Stomach (tissue), 9 donors: Measurements from ENCODE around the gene PERP. TPM values are rescaled to one million over a fixed set of nuclear protein-coding genes. Genes with fewer than 3 reads are reported as not detected.

Source experiments
- DNase-seq, 2 donors: peaks; one replicate each; pipeline versions ENCODE4 v3.0.0 to v3.0.0-alpha.2; 2013 to 2019
- H3K27ac ChIP-seq, 5 donors: fragments of 200-600 bp in 4 of 5; sonication (generic) in 4 of 5; one replicate each; pipeline ENCODE4 v1.5.1; 2013 to 2019; ENCODE audit warnings: mild to moderate bottlenecking in 1 of 5, moderate library complexity in 1 of 5
- H3K27me3 ChIP-seq, 3 donors: fragments of 200-600 bp; sonication (generic); one replicate each; pipeline ENCODE4 v1.5.1; 2017 to 2019; ENCODE audit warnings: mixed run types in 1 of 3
- H3K36me3 ChIP-seq, 4 donors: fragments of 200-600 bp; sonication (generic); 1 replicate in 3 of 4; 2 replicates in 1 of 4; pipeline ENCODE4 v1.5.1; 2016 to 2019
- H3K4me1 ChIP-seq, 4 donors: fragments of 200-600 bp; sonication (generic); one replicate each; pipeline ENCODE4 v1.5.1; 2016 to 2019
- H3K4me3 ChIP-seq, 4 donors: fragments of 200-600 bp; sonication (generic) in 3 of 4; one replicate each; pipeline ENCODE4 v1.5.1; 2016 to 2019; ENCODE audit warnings: mild to moderate bottlenecking in 1 of 4
- H3K9me3 ChIP-seq, 4 donors: fragments of 200-600 bp; sonication (generic); one replicate each; pipeline ENCODE4 v1.5.1; 2016 to 2019
- CTCF ChIP-seq, 7 experiments: fragments of 450-650 bp in 4 of 7; fragments of 200-600 bp in 3 of 7; sonication (generic) in 3 of 7; IDR thresholded peaks; one replicate each; pipeline ENCODE4 v1.5.1; 2016 to 2019; ENCODE audit warnings: antibody characterized with exemption in 7 of 7, control low read depth in 2 of 7, mild to moderate bottlenecking in 1 of 7
- EP300 ChIP-seq: sonication (generic); formaldehyde crosslinking; IDR thresholded peaks from one replicate; pipeline ENCODE4 v1.6.1; 2017; ENCODE audit warnings: antibody characterized with exemption
- POLR2A ChIP-seq, 4 donors: fragments of 450-650 bp; IDR thresholded peaks; one replicate each; pipeline ENCODE4 v1.6.1; 2016; ENCODE audit warnings: antibody characterized with exemption in 4 of 4, control low read depth in 2 of 4, mild to moderate bottlenecking in 1 of 4, moderate library complexity in 1 of 4
- POLR2AphosphoS5 ChIP-seq, 3 donors: sonication (generic); formaldehyde crosslinking; IDR thresholded peaks; one replicate each; pipeline ENCODE4 v1.6.1; 2016; ENCODE audit warnings: antibody characterized with exemption in 3 of 3
- WGBS, 5 donors: extraction: QIAGEN DNeasy Blood & Tissue Kit in 3 of 5; methylation state at CpG; one replicate each; pipeline versions ENCODE4 v1.1.5 to v1.1.7; 2013 to 2018; 5-methylcytosine and 5-hydroxymethylcytosine counted together
- intact Hi-C: fragments of 100-400 bp; cut with DNase I; formaldehyde crosslinking; loops from one replicate; pipeline ENCODE4 v1.15.1; 2023; ENCODE audit warnings: low total_unique reads
- polyA plus RNA-seq, 3 donors: library from polyadenylated mRNA; stranded (reverse); fragments of 200-250 nt; gene quantifications; one replicate each; pipeline ENCODE4 v1.2.3, GENCODE V29; 2013
- total RNA-seq, 5 donors: library from RNA; depleted of rRNA; stranded (reverse); fragments of >200 nt; gene quantifications; one replicate each; pipeline versions ENCODE4 v1.1.0 to v1.2.3, GENCODE V29; 2014 to 2016
- donor health status: healthy with polysubstance abuse.
- donor health status: Bipolar disorder and iron deficiency.
- donor health status: healthy.

The PERP gene
- total and polyA plus RNA-seq, 8 donors = 3.8 to 159 (median 24.1) TPM

- peaks cover 0 to 27% (median 11%) of the 10 kb centered on the region in 4 donors for H3K9me3 ChIP-seq
- intact Hi-C loops = no loop called here
- no peak for DNase-seq
- H3K27me3 ChIP-seq = no peaks in the 10 kb centered on the region
- TF ChIP-seq EP300 = no peak
- no peak for TF ChIP-seq CTCF (IDR thresholded peaks at IDR 0.05)
- TF ChIP-seq POLR2AphosphoS5 (IDR thresholded peaks at IDR 0.05) = no peak
- TF ChIP-seq POLR2A (IDR thresholded peaks at IDR 0.05) = no peak
- 75 to 98% (median 95%) methylated on average over 3 of the region's 3 CpGs for WGBS, 5 donors
- H3K4me1 ChIP-seq = no peaks in the 10 kb centered on the region
- H3K36me3 ChIP-seq = no peaks in the 10 kb centered on the region
- no peak overlapping the region for H3K4me3 ChIP-seq
- no peak overlapping the region for H3K27ac ChIP-seq
These were observed 54.4 kb downstream of the PERP start for GRCh38 chr6:138052783-138053182.

GRCh38 chr6:138044972-138045371 is 62.2 kb downstream of the PERP start:
- DNase-seq = no peak
- Histone ChIP-seq H3K4me1 (no peaks in the 10 kb centered on the region), H3K36me3 (no peaks in the 10 kb centered on the region), H3K4me3 (no peak overlapping the region), H3K27me3 (no peaks in the 10 kb centered on the region), H3K27ac (no peak overlapping the region), H3K9me3 (peaks cover 0 to 4% (median 0%) of the 10 kb centered on the region in 4 donors)
- 69 to 76% (median 73%) methylated on average over 1 of the region's 1 CpG for WGBS, 5 donors
- intact Hi-C loops = no loop called here
- no peak for TF ChIP-seq POLR2AphosphoS5 (IDR thresholded peaks at IDR 0.05)
- no peak for TF ChIP-seq CTCF (IDR thresholded peaks at IDR 0.05)
- TF ChIP-seq EP300 = no peak
- TF ChIP-seq POLR2A (IDR thresholded peaks at IDR 0.05) = no peak

GRCh38 chr6:138044458-138044857 is 62.8 kb downstream of the PERP start:
- no peak for TF ChIP-seq CTCF (IDR thresholded peaks at IDR 0.05)
- no peak for TF ChIP-seq EP300
- no peak for TF ChIP-seq POLR2A (IDR thresholded peaks at IDR 0.05)
- no peak for TF ChIP-seq POLR2AphosphoS5 (IDR thresholded peaks at IDR 0.05)
- Histone ChIP-seq H3K27ac (no peak overlapping the region), H3K4me1 (no peaks in the 10 kb centered on the region), H3K36me3 (no peaks in the 10 kb centered on the region), H3K9me3 (peaks cover 0 to 4% (median 0%) of the 10 kb centered on the region in 4 donors), H3K4me3 (no peak overlapping the region), H3K27me3 (no peaks in the 10 kb centered on the region)
- no peak for DNase-seq
- 80 to 90% (median 87%) methylated on average over 4 of the region's 4 CpGs for WGBS, 5 donors
- intact Hi-C loops = no loop called here

Other genes starting within 250 kb of the PERP start
- 10 to 100 TPM in 4 of 5 donors, 1 to 10 TPM in 1; 7.8 to 77.0 (median 34.1) TPM for gene TNFAIP3, start 240.2 kb downstream of the PERP start, total RNA-seq
- gene TNFAIP3, start 240.2 kb downstream of the PERP start, polyA plus RNA-seq = 10 to 100 TPM in 2 of 3 donors, 1 to 10 TPM in 1; 9.5 to 13.6 (median 11.2) TPM
- 10 to 100 TPM; 13.0 to 44.6 (median 32.1) TPM for gene ARFGEF3, start 54.5 kb upstream of the PERP start, total RNA-seq
- gene ARFGEF3, start 54.5 kb upstream of the PERP start, polyA plus RNA-seq = 1 to 10 TPM; 3.2 to 5.2 (median 4.3) TPM
- not detected for gene PBOV1, start 111.1 kb upstream of the PERP start, total RNA-seq
- not detected for gene PBOV1, start 111.1 kb upstream of the PERP start, polyA plus RNA-seq